ENCODE data around the gene MEIOB. TPM values are rescaled to one million over a fixed set of nuclear protein-coding genes. Genes with fewer than 3 reads are reported as not detected.

The MEIOB gene
- polyA plus RNA-seq, 3 donors = not detected

GRCh38 chr16:1816396-1817275 is 55.3 kb downstream of the MEIOB start:
- peaks cover 52 to 93% of the 10 kb centered on the region in 2 donors for H3K36me3 Mint-ChIP-seq
- H3K27ac ChIP-seq (ENCODE audit: low read depth in 1 of 2, low read length in 2 of 2) = no peak overlapping the region

GRCh38 chr16:1815461-1815860 is 56.5 kb downstream of the MEIOB start:
- Histone ChIP-seq H3K4me1 (ENCODE audit: control insufficient read depth in 1 of 2, insufficient read depth in 2 of 2, low read length in 2 of 2) (no peaks in the 10 kb centered on the region), H4K20me1 (ENCODE audit: insufficient read depth, low read length) (peaks cover 35% of the 10 kb centered on the region), H2AFZ (ENCODE audit: insufficient read depth, low read depth, low read length, poor library complexity, severe bottlenecking) (no peak overlapping the region), H3K9ac (ENCODE audit: insufficient read depth, low read length, poor library complexity, severe bottlenecking) (no peak overlapping the region), H3K4me2 (replicated peaks; ENCODE audit: extremely low read depth, low read length, poor library complexity, severe bottlenecking) (no peak overlapping the region), H3K9me3 (replicated peaks in 1 of 2; ENCODE audit: control insufficient read depth in 1 of 2, insufficient read depth in 1 of 2, low read length in 2 of 2) (no peaks in the 10 kb centered on the region), H3K4me3 (replicated peaks in 1 of 3; ENCODE audit: low read depth in 2 of 3, low read length in 3 of 3) (no peak overlapping the region), H3K27ac (ENCODE audit: low read depth in 1 of 2, low read length in 2 of 2) (no peak overlapping the region), H3K27me3 (ENCODE audit: control insufficient read depth in 2 of 2, insufficient read depth in 2 of 2, low read length in 2 of 2) (no peaks in the 10 kb centered on the region), H3K79me2 (ENCODE audit: insufficient read depth, low read length) (no peaks in the 10 kb centered on the region), H3K36me3 (replicated peaks in 1 of 2; ENCODE audit: control insufficient read depth in 1 of 2, insufficient read depth in 2 of 2, low read length in 2 of 2) (peaks cover 63 to 78% of the 10 kb centered on the region in 2 donors)
- no peaks in the 10 kb centered on the region for H3K4me1 Mint-ChIP-seq
- no peaks in the 10 kb centered on the region for H3K27me3 Mint-ChIP-seq (ENCODE audit: low read depth in 3 of 3)
- TF ChIP-seq CTCF (IDR thresholded peaks at IDR 0.05) = no peak
- no peaks in the 10 kb centered on the region for H3K9me3 Mint-ChIP-seq
- H3K27ac Mint-ChIP-seq = peak overlapping the region in 1 of 7 donors; percentile 36
- intact Hi-C loops (cut with micrococcal nuclease) = no loop called here
- no peak overlapping the region for H3K4me3 Mint-ChIP-seq
- 96% methylated on average over 7 of the region's 11 CpGs for WGBS (ENCODE audit: insufficient coverage)
- no peak for DNase-seq
- peaks cover 51 to 85% of the 10 kb centered on the region in 2 donors for H3K36me3 Mint-ChIP-seq

More at GRCh38 chr16:1816396-1817275, 55.3 kb downstream of the MEIOB start:
- TF ChIP-seq CTCF (IDR thresholded peaks at IDR 0.05) = no peak
- Histone ChIP-seq H2AFZ (ENCODE audit: insufficient read depth, low read depth, low read length, poor library complexity, severe bottlenecking) (no peak overlapping the region), H3K4me2 (replicated peaks; ENCODE audit: extremely low read depth, low read length, poor library complexity, severe bottlenecking) (no peak overlapping the region), H3K36me3 (replicated peaks in 1 of 2; ENCODE audit: control insufficient read depth in 1 of 2, insufficient read depth in 2 of 2, low read length in 2 of 2) (peaks cover 70 to 85% of the 10 kb centered on the region in 2 donors), H3K27me3 (ENCODE audit: control insufficient read depth in 2 of 2, insufficient read depth in 2 of 2, low read length in 2 of 2) (no peaks in the 10 kb centered on the region), H3K9me3 (replicated peaks in 1 of 2; ENCODE audit: control insufficient read depth in 1 of 2, insufficient read depth in 1 of 2, low read length in 2 of 2) (no peaks in the 10 kb centered on the region), H3K9ac (ENCODE audit: insufficient read depth, low read length, poor library complexity, severe bottlenecking) (no peak overlapping the region), H3K4me3 (replicated peaks in 1 of 3; ENCODE audit: low read depth in 2 of 3, low read length in 3 of 3) (no peak overlapping the region), H3K4me1 (ENCODE audit: control insufficient read depth in 1 of 2, insufficient read depth in 2 of 2, low read length in 2 of 2) (no peaks in the 10 kb centered on the region), H3K79me2 (ENCODE audit: insufficient read depth, low read length) (no peaks in the 10 kb centered on the region), H4K20me1 (ENCODE audit: insufficient read depth, low read length) (peaks cover 47% of the 10 kb centered on the region)
- Mint-ChIP-seq H3K27me3 (ENCODE audit: low read depth in 3 of 3) (no peaks in the 10 kb centered on the region), H3K4me3 (no peak overlapping the region), H3K9me3 (no peaks in the 10 kb centered on the region), H3K4me1 (no peaks in the 10 kb centered on the region), H3K27ac (no peak overlapping the region)
- intact Hi-C loops (cut with micrococcal nuclease) = no loop called here
- no peak for DNase-seq
- WGBS (ENCODE audit: insufficient coverage) = 96% methylated on average over 36 of the region's 40 CpGs

Measured in CD14-positive monocyte (primary cell).